ENCODE measurements around the gene ZKSCAN2.

Gene ZKSCAN2

DNA sequence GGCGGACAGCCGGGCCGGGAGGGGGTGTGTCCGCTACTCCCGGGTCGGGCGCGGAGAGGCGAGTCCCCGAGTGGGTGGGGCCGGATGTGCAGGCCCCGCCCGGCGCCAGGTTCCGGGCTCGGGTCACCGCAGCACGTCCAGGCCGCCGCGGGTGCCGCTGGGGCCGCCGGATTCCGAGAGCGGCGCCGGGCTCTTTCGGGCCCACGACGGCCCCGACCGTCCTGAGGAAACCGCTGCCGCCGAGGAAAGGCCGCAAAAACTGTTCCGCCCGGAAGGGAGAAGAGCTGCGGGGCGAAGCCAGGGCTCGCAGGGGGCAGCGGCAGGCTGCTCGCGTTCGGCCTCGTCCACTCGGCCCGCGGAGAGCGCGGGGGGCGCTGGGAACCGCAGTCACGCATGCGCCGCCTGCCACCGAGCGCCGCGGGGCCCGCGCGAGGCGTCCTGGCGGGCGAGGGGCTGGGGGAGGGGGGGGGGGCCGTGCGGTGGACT, at the start of gene ZKSCAN2:
ZKSCAN2 (minus strand) TSS at position 376 of the 486 bp plus-strand sequence. CDS start 718 bp downstream, outside the sequence.
- DNase-seq = peak; percentile 23

DNA sequence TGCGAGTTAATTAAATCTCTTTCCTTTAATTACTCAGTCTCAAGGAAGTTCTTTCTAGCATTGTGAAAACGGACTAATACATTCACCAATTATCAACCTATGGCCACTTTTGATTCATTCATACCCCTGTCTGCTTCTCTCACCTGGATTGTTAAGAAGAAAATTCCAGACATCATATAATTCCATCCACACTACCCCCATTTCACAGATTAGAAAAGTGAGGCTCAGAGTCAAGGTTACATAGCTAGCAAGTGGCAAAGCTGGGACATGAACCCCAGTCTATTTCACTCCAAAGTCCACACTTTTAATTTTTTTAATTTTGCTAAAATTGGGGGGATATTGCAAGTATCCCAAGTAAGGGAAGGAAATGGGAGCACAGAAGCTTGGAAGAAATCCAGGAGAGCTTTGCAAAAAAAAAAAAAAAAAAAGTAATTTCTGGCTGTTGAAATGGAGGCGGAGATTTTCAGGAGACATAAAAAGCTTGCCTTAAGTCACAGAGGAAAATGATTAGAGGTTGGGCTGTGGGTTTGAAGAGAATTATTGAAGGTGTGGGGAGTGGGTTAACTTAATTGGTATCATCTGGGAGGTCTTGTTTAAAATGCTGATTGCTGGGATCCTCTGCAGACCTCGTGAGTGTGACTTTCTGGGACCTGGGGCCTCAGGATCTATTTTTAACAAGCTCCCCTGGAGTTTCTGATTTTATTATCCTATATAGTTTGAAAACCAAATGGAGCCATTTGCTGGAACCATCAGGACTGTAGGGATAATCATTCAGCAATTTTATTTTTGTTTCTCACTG, 42.3 kb upstream of the ZKSCAN2 start:
- no peak for DNase-seq

DNA sequence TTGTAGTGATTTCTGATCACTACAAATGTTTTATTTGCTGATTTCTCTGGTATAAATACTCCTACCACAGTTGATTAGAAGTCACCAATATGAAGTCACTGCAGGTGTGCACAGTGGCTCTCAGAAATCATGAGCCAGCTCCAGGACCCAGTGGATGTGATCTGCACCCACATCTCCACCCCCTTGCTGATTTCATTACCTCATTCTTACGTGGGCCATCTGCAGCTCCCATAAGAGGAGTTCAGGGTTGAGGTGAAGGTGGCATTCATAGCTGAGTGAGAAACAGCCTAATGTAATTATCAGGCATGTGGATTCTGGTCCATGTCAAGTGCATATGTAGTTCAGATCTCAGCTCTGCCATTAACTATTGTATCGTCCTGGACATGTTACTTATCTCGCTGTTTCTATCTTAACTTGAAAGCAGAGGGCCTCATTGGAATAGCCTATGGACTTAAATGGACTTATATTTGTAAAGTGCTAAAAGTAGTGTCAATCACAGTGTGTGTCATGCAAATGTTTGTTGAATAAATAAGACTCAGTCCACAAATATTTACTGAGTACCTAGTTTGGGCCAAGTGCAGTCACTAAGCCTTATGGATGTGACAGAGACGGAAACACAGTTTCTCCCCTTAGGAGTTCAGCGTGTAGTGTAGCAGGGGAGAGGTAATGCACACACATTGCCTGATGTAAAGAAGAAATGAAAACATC, 40.7 kb upstream of the ZKSCAN2 start:
- DNase-seq = no peak

DNA sequence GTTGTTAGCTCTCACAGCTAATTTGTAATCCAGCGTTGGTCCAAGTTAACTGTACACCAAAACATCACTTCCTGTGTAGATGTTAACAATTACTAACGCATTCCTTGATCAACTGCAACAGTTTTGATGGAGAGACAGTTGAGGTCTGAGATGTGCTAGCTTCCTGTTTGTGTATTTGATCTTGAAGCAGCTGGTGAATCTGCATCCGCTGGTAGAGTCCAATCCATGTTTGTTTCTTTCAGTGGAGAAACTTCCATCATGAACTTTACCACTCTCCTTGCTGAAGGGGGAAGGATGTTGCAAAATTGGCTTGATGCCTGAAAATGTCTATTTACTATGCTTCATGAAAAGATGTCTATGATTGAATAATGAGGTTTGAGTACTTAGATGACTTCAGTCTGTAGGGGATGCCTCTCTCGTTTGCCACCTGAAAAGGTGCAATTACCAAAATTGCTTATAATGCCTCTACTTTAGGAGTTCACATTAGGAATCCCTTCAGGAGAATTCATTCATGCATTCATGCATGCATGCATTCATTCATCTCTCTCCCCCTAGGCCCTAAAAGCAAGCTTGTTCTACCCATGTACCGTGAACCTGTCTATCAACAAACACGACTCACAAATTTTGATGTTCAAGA, 39.6 kb upstream of the ZKSCAN2 start:
- DNase-seq = no peak

DNA sequence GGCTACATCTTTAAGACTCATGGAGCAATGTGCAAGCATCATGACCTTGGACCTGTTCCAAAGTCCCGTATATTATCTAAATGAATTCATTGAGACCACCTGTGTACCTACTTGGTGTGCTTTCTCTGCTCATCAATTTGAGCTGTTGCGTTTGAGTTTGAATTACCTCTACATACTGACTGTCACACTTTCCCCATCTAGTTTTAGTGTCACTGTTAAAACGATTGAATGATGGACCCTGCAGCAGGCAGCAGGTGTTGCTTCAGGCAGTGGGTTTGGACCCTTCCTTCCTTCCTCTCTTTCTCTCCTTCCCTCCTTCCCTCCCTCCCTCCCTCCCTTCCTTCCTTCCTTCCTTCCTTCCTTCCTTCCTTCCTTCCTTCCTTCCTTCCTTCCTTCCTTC, 33.9 kb upstream of the ZKSCAN2 start:
- no peak for DNase-seq

DNA sequence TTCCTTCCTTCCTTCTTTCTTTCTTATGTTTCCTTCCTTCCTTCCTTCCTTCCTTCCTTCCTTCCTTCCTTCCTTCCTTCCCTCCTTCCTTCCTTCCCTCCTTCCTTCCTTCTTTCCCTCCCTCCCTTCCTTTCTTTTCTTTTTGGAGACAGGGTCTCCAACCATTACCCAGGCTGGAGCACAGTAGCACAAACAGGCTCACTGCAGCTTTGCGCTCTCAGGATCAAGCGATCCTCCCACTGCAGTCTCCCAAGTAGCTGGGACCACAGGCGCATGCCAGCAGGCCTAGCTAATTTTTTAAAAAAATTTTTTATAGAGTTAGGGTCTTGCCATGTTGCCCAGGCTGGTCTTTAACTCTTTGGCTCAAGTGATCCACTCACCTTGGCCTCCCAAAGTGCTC, 31.8 kb upstream of the ZKSCAN2 start:
- no peak for DNase-seq

DNA sequence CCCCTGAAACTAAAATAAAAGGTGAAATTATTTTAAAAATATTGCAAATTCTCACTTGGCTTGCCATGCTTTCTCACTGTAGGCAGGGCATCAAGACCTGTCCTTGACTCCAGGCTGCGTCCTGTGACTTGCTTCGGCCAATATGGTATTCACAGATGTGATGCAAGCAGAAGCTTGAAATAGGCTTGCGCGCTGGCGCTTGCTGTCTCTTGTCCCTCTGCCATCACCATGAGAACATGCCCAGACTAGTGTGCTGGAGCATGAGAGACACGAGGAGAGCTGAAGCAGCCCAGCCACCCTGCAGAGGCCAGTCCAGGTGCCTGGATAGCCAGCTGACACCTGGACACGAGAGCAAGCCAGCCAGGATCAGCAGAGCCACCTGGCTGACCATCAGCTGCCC, 21.8 kb upstream of the ZKSCAN2 start:
- DNase-seq = no peak

DNA sequence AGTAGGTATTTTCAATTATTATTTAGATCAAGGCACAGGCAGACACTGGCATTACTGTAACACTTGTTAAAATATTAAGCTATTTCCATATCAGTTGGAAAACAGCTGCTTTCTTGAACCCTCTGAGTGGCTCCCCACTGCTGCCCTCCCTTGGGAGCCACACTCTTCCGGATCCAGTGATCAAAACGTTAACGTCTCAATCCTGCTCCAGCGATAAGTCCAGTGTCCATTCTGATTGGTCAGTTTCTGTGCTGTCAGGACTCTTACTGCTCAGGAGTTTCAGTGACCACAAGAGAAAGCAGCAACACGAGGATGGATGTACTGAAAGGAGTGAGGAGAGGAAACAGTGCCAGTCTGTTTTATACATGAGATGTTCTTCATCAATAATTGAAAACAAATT, 13.8 kb upstream of the ZKSCAN2 start:
- no peak for DNase-seq

DNA sequence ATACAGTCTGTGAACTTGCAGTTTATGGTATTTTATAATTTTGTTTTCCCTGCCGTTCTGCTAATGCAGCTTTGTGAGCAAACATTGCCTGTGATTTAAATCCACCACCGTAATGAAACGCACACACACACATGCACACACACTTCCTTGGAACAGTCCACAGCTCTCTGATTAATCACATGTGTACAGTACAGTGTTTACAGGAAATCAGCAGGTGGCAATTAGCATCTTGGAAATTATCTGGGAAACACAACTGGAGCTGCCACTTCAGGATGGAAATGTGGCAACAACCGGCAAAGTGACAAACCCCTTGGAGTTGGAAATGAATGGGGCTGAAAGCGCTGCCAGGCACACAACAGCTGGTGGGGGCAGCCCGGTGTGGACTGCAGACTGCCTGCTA, 12.9 kb upstream of the ZKSCAN2 start:
- no peak for DNase-seq

DNA sequence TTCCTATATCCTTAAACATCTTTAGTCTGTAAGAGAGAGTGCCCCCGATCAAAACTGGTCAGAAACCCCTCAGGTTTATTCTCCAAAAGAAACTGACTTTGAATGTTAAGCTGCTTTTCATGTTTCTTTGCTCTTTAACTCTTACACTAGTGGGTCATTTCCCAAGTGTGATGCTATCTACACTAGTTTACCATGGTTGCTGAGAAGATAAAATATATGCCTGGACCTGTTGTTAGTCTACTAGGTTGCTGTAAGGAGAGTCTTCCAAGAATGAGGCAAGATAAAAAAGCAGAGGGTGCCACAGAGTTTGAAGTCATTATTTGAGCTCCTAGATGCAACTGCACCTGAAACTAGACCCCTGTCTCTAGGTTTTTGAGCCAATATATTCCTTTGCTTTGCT, 12.2 kb upstream of the ZKSCAN2 start:
- no peak for DNase-seq

DNA sequence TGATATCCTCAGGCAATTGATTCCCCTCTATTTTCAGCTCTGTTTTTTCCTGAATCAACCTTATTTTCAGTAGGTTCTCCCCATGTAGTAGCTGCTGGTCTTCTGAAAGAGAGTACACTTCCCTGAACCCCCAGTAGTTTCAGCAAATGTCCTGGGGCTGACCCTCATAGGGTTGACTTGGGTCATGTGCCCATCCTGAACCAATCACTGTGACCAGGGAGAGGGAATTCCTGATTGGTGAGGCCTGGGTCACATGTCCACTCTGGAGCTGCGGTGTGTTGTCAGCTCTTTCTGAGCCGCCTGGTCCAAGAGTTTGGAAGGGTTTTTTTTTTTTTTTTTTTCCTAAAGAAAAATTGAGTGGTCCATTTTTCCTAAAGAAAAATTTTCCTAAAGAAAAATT, 8.3 kb upstream of the ZKSCAN2 start:
- no peak for DNase-seq

DNA sequence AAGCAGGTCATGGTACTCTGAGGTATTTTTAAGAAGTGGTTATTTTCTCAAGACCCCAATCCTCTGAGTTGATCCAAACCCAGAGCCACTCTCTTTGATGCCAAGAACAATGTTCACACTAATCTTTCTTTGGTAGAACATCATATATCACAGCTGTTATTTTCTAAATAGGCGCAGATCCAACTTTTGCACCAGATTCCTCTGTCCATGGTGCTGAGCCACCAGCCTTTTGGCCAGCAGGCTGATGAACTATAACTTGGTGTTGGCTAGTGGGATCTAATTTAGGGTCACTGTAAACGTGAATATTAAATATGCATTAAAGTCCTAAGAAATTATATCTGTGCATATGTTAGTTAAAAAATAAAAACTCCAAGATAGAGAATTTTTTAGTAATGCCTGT, 7.0 kb upstream of the ZKSCAN2 start:
- no peak for DNase-seq

DNA sequence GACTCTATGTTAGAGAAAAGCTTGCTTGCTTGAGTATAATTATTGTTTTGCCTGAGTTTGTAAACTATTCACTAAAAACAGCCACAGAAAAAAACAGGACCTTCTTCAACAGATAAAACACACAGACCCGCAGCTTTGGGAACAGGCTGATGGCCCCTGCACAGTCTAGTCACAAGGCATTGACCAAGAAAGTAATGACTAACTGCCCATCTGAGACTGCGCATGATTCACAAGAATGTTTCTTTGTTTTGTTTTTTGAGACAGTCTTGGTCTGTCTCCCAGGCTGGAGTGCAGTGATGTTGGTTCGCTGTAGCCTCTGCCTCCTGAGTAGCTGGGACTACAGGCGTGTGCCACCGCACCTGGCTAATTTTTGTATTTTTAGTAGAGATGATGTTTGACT, 2.8 kb upstream of the ZKSCAN2 start:
- DNase-seq = no peak

DNA sequence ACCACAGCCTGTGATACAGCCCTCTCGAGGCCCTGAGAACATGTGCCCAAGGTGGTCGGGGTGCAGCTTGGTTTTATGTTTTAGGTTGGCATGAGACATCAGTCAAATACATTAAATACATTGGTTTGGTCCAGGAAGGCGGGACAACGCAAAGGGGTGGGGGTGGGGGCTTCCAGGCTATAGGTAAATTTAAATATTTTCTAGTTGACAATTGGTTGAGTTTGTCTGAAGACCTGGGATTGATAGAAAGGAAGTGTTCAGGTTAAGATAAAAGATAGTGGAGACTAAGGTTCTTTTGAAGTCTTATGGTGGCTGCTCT, 1.2 kb upstream of the ZKSCAN2 start:
- no peak for DNase-seq

DNA sequence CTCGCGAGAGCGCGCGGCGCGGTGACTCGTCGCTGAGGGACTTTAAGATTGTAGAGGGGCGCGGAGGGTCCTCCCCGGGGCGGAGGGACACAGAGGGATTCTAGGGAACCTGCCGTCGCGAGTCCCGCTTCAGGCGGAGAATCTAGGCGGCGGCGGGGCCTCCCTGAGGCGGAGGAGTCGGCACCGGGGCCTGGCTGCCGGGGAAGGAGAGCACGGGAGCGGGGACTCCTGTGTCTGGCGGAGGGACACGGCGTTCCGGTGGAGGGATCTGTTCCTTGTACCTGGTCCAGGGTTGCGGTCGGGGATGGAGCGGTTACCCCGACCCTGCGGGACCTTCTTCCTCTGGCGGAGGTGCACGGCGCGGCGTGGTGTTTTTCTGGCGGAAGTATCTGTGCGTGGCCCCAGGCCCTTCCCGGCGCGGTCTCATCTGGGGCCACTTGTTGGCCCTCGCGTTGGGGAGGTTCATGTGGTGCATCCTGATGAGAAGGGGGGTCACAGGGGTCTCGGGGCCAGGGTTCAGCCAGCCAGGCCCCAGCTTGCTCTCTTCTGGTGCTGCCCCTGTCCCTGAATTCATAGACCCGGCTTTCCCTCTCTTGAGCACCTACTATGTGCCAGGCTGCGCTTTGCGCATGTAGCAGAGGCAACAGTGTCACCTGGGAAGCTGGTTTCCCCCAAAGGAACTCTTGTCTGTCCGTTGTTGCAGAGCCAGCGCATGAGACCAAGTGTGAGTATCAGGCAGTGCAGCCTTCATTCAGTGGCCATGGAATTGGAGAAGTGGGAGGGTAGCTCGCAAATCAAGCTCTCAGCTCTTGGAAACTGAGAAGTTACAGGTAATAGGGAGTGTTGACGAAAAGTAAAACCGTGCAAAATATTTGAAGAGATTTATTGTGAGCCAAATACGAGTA, 563 bp upstream of the ZKSCAN2 start:
- DNase-seq = peak; percentile 37

DNA sequence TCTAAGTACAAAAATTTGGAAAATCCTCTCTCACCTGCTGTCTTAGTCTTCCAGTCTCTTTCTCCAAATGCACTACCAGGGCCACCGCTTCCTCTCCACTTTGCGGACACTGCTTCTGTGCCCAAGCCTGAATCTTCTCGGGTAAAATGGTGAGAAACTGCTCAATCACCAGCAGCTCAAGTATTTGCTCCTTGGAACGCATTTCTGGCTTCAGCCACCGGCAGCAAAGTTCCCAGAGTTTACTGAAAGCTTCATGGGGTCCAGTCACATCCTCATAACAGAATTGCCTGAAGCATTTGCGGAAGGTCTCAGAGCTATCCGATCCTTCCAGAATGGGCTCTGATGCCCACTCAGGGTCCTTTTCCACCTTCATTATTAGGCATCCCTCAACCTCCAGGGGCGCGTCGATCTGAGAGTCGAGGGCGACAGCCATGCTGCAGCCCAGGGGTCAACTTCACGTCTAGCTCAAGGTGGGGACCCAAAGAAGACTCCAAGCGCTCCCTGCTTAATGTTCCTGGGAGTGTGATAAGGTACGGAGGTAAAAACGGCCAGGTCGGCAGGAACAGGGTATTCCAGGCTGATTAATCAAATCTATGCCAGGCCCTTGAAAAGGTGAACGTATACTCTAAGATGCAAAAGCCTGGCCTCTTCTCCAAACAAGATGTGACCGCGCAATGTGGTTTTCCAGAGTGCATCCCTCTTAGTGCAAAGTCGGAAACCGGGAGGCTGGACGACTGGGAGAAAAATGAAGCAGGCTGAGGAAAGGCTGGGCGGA, 763 bp downstream of the ZKSCAN2 start:
- no peak for DNase-seq

DNA sequence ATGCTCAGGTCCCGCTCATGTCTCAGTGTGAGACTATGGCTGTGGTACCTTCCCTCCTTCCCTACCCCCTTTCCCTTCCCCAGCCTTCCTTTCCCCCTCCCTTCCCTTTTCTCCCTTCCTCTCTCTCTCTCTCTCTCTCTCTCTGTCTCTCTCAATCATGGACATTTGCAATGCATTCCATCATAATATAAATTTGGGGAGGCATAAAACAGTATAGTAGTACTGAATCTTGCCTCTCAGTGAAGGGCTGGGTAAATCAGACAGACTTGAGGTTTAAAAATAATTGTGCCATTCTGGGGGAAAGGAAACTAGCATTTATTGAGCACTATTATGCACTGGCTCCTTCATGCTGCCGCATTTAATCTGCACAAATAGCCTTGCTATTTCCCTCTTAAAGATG, 4.3 kb downstream of the ZKSCAN2 start:
- DNase-seq = no peak

DNA sequence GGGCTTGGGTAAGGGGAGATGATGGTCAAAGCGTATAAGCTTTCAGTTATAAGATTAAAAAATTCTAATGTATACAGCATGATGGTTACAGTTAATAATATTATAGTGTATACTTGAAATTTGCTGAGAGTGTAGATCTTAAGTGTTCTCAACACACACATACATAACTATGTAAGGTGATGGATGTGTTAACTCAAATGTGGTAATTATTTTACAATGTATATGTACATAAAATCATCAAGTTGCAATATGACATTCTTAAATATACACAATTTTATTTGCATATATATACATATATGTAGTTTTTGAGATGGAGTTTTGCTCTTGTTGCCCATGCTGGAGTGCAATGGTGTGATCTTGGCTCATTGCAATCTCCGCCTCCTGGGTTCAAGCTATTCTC, 7.2 kb downstream of the ZKSCAN2 start:
- DNase-seq = no peak

DNA sequence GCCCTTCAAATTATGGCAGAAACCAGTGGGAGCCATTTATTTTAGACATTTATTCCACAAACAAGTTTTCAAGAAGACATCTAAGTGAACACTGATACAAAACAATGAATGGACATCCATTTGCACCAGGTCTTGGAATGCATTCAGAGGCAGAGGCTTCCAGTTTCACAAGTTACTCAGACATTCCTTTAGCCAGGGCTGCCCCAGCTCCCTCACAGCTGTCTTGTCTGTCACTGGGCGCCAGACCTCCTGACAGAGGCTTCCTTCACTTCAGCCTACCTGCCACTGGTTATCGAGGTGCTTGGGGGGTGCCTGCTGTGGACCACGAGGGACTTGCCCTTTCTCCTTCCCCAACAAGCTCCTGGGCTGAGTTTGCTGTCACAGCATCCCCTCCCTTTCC, 21.7 kb downstream of the ZKSCAN2 start:
- DNase-seq = no peak

DNA sequence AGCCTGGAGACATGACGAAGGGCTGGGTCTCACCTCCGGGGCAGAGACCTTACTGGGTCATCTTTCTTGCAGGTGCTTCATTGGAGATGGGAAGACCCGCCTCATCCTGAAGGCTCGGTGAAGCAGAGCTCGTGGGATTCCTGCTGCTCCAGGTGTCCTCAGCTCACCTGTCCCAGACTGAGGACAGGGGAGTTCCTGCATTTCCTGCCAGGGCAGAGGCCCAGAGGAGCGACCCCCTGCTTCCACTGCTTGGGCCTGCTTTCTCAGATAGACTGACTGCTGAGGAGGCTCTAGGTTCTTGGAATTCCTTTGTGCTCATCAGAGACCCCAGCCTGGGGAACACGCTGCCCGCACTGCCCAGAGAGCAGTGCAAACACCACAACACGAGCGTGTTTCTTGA, 29.3 kb downstream of the ZKSCAN2 start:
- DNase-seq = no peak

DNA sequence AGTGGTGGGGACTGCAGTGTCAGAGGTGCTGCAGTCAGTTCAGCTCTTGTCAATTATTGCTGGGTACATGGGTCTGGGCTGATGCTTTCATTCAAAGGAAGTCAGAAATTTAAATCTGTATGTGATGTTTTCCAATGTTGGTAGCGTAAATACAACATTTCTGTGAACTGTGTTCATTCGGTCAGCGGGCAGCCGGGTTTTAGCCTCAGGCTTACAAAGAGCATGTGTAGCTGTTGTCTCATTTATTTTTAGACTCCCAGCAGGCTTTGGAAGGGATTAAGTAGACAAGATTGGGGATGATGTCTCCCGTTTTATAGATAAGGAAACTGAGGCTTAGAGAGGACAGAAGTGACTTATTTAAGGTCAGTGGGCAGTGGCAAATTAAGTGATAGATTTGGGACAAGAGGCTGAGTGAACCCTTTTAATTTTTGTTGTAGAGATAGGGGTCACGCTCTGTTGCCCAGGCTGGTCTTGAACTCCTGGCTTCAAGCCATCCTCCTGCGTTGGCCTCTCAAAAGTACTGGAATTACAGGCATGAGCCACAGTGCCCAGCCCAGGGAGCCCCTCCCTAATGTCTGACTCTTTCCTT, 32.8 kb downstream of the ZKSCAN2 start:
- DNase-seq = no peak

DNA sequence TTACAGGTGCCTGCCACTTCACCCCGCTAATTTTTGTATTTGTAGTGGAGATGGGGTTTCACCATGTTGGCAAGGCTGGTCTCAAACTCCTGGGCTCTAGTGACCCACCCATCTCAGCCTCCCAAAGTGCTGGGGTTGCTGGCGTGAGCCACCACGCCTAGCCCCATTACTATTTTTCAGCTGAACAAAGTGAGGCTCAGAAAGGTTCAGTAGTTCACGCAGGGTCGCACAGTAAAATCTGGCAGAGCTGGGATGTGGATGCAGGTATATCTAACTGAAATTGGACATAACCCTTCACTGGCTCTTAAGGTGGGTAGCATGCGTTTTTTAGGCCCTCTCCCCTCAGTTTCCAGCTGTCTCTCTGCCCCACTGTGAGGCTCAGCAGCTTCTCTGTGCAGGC, 33.7 kb downstream of the ZKSCAN2 start:
- DNase-seq = no peak

Data from NCI-H2081 treated with DMSO at 0.1 percent for 48 hours (cell line).